ENCODE measurements around the gene SENP7.

DNA sequence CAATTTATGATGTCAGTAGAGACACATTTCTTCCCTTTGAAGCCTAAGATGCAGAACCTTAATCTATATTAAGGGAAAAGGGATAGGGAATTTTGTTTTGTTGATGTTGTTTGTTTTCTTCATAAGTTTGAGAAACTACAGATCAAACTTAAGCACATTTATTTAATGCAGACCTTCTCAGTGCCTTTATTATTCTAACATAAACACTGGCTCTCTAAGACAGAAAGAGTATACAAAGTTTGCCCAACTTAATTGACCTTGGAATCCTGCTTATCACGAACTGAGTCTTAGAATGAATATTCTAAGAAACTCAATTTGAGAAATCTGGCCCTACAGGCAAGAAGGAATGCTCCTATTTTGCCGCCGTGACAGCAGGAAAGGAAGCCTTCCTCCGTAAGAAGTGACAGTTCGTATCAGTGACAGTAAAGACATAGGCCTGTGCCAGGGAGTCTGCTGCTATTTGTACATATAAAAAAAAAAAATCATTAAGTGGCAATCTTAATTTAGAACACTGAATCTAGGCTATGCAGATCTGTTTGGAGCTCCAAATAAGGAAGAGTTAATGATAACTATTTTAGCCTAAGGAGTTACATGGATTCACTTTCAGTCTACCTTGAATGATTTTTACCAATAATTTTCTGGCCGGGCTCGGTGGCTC is 183.9 kb downstream of the SENP7 start:
- TF ChIP-seq, protein P1, sequence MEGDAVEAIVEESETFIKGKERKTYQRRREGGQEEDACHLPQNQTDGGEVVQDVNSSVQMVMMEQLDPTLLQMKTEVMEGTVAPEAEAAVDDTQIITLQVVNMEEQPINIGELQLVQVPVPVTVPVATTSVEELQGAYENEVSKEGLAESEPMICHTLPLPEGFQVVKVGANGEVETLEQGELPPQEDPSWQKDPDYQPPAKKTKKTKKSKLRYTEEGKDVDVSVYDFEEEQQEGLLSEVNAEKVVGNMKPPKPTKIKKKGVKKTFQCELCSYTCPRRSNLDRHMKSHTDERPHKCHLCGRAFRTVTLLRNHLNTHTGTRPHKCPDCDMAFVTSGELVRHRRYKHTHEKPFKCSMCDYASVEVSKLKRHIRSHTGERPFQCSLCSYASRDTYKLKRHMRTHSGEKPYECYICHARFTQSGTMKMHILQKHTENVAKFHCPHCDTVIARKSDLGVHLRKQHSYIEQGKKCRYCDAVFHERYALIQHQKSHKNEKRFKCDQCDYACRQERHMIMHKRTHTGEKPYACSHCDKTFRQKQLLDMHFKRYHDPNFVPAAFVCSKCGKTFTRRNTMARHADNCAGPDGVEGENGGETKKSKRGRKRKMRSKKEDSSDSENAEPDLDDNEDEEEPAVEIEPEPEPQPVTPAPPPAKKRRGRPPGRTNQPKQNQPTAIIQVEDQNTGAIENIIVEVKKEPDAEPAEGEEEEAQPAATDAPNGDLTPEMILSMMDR (conservative IDR thresholded peaks at IDR 0.05; ENCODE audit: low read length), result no peak
- TF ChIP-seq EZH2phosphoT487 (IDR thresholded peaks at IDR 0.05; ENCODE audit: borderline replicate concordance, low read depth, low read length), result no peak
